Measurements from ENCODE around the gene DUSP10.

Gene DUSP10

DNA sequence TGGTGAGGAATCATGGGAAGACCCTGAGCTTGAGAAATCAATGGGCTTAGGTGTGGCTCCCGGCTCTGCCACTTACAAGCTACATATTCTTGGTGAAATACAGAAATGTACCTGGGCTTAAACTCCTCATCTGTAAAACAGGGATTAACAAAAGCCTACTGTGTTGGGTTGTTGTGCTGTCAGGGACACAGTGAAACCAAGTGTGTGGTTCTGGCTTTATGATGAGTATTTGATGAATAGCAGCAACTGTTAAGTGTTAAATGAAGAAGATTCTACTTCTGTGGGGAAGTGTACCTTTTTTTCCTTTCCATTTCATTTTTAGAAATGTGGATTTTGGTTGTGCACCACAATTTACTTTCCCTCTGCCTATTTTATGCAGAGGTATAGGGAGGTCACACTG lies 41.1 kb upstream of the DUSP10 start:
- TF ChIP-seq ZNF565 (CRISPR knock-in tag; conservative IDR thresholded peaks at IDR 0.05; ENCODE audit: low read depth) = no peak
- no peak for TF ChIP-seq PPARA (CRISPR knock-in tag; IDR thresholded peaks at IDR 0.05; ENCODE audit: borderline replicate concordance)
- no peak for TF ChIP-seq SNAI2 (CRISPR knock-in tag; IDR thresholded peaks at IDR 0.05)
- no peak for TF ChIP-seq OSR1 (CRISPR knock-in tag; IDR thresholded peaks at IDR 0.05)
- TF ChIP-seq ARNTL (CRISPR knock-in tag; IDR thresholded peaks at IDR 0.05; ENCODE audit: borderline replicate concordance, low read depth) = no peak
- TF ChIP-seq, protein P1, sequence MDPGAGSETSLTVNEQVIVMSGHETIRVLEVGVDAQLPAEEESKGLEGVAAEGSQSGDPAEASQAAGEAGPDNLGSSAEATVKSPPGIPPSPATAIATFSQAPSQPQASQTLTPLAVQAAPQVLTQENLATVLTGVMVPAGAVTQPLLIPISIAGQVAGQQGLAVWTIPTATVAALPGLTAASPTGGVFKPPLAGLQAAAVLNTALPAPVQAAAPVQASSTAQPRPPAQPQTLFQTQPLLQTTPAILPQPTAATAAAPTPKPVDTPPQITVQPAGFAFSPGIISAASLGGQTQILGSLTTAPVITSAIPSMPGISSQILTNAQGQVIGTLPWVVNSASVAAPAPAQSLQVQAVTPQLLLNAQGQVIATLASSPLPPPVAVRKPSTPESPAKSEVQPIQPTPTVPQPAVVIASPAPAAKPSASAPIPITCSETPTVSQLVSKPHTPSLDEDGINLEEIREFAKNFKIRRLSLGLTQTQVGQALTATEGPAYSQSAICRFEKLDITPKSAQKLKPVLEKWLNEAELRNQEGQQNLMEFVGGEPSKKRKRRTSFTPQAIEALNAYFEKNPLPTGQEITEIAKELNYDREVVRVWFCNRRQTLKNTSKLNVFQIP (CRISPR knock-in tag; IDR thresholded peaks at IDR 0.05; ENCODE audit: borderline replicate concordance, low read depth) = no peak
- TF ChIP-seq ZNF70 (CRISPR knock-in tag; IDR thresholded peaks at IDR 0.05) = no peak
- TF ChIP-seq ZFP3 (CRISPR knock-in tag; IDR thresholded peaks at IDR 0.05) = no peak
- ATAC-seq = no peak

DNA sequence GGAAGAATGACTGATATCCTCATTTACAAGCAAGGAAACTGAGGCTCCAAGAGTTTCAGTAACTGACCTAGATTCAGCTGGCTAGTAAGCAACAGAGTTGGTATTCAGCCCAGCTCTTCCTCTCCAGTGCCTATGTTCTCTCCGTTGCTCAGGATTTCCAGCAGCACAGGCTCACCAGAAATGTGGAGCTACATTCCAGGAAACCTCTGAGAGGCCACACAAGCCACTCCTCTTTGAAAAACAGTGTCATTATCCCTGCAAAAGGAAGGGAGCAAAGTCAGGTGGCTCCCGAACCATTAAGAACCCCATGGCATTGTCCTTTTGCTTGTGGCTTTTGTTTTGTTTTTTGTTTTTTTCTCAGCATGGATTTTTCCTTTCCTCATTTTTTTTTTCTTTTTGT lies 40.6 kb upstream of the DUSP10 start:
- no peak for ATAC-seq
- TF ChIP-seq ZC3H10 (CRISPR knock-in tag; IDR thresholded peaks at IDR 0.05) = no peak
- no peak for TF ChIP-seq SNAI2 (CRISPR knock-in tag; IDR thresholded peaks at IDR 0.05)
- no peak for TF ChIP-seq ZFP30 (CRISPR knock-in tag; IDR thresholded peaks at IDR 0.05)
- TF ChIP-seq, protein P2, sequence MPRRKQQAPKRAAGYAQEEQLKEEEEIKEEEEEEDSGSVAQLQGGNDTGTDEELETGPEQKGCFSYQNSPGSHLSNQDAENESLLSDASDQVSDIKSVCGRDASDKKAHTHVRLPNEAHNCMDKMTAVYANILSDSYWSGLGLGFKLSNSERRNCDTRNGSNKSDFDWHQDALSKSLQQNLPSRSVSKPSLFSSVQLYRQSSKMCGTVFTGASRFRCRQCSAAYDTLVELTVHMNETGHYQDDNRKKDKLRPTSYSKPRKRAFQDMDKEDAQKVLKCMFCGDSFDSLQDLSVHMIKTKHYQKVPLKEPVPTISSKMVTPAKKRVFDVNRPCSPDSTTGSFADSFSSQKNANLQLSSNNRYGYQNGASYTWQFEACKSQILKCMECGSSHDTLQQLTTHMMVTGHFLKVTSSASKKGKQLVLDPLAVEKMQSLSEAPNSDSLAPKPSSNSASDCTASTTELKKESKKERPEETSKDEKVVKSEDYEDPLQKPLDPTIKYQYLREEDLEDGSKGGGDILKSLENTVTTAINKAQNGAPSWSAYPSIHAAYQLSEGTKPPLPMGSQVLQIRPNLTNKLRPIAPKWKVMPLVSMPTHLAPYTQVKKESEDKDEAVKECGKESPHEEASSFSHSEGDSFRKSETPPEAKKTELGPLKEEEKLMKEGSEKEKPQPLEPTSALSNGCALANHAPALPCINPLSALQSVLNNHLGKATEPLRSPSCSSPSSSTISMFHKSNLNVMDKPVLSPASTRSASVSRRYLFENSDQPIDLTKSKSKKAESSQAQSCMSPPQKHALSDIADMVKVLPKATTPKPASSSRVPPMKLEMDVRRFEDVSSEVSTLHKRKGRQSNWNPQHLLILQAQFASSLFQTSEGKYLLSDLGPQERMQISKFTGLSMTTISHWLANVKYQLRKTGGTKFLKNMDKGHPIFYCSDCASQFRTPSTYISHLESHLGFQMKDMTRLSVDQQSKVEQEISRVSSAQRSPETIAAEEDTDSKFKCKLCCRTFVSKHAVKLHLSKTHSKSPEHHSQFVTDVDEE (CRISPR knock-in tag; IDR thresholded peaks at IDR 0.05) = no peak
- no peak for TF ChIP-seq BACH2 (CRISPR knock-in tag; IDR thresholded peaks at IDR 0.05; ENCODE audit: borderline replicate concordance)
- no peak for TF ChIP-seq ZNF565 (CRISPR knock-in tag; conservative IDR thresholded peaks at IDR 0.05; ENCODE audit: low read depth)
- TF ChIP-seq, protein P3, sequence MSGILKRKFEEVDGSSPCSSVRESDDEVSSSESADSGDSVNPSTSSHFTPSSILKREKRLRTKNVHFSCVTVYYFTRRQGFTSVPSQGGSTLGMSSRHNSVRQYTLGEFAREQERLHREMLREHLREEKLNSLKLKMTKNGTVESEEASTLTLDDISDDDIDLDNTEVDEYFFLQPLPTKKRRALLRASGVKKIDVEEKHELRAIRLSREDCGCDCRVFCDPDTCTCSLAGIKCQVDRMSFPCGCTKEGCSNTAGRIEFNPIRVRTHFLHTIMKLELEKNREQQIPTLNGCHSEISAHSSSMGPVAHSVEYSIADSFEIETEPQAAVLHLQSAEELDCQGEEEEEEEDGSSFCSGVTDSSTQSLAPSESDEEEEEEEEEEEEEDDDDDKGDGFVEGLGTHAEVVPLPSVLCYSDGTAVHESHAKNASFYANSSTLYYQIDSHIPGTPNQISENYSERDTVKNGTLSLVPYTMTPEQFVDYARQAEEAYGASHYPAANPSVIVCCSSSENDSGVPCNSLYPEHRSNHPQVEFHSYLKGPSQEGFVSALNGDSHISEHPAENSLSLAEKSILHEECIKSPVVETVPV (CRISPR knock-in tag; IDR thresholded peaks at IDR 0.05) = no peak
- TF ChIP-seq GLIS3 (CRISPR knock-in tag; IDR thresholded peaks at IDR 0.05) = no peak
- TF ChIP-seq ZNF8 (CRISPR knock-in tag; IDR thresholded peaks at IDR 0.05) = no peak
- TF ChIP-seq ISL1 (CRISPR knock-in tag; IDR thresholded peaks at IDR 0.05) = no peak
- no peak for TF ChIP-seq ARNTL (CRISPR knock-in tag; IDR thresholded peaks at IDR 0.05; ENCODE audit: borderline replicate concordance, low read depth)
- no peak for TF ChIP-seq CSDC2 (CRISPR knock-in tag; IDR thresholded peaks at IDR 0.05)

DNA sequence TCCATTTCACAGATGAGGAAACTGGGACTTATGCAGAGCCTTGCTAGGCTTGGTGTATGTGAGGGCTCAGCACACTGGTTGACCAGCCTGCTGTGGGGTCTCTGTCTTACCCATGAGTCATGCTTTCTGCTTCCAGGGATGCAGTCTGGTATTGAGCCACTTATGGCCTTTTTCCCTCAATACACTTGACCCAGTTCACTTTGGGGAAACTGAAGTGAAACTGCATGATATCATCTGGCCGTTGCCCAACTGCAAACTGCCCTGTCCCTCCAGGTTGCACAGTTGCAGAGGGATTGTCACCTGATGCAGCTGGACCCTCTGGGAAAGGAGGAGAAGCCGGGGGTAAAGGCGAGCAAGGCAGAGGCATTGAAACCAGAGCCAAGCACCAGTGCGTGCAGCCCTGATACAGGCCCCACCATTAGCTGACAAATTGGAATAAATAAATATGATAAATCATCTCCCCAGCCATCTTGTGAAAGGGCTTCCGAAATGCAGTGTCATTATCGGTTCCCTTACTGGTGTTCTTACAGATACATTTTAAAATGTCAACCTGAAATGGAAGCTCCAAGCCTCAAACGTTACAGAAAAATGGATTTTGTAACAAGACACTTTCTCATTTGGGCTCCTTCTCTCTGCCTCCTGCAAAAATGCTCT lies 39.3 kb upstream of the DUSP10 start:
- no peak for ATAC-seq
- TF ChIP-seq BACH2 (CRISPR knock-in tag; IDR thresholded peaks at IDR 0.05; ENCODE audit: borderline replicate concordance) = no peak
- no peak for TF ChIP-seq PPARA (CRISPR knock-in tag; IDR thresholded peaks at IDR 0.05; ENCODE audit: borderline replicate concordance)
- no peak for TF ChIP-seq SNAI2 (CRISPR knock-in tag; IDR thresholded peaks at IDR 0.05)

DNA sequence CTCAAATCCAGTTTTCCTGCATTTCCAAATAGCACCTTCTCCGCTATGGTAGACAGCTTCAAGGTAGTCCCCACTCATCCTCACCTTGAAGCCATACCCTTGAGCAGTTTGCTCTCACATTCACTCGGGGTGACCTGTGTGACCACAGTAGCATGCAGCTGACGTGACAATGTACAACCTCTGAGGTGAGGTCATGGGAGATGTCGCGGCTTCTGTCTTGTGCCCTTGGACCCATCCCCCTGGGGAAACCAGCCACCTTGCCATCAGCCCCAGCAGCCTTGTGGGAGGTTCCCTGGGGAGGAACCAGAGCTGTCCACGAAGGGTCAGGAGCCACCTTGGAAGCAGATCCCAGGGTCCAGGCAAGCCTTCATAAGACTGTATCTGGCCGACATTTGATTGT lies 38.3 kb upstream of the DUSP10 start:
- no peak for ATAC-seq
- TF ChIP-seq ISL1 (CRISPR knock-in tag; IDR thresholded peaks at IDR 0.05) (no peak), ZNF8 (CRISPR knock-in tag; IDR thresholded peaks at IDR 0.05) (no peak), ZC3H10 (CRISPR knock-in tag; IDR thresholded peaks at IDR 0.05) (no peak), SNAI2 (CRISPR knock-in tag; IDR thresholded peaks at IDR 0.05) (no peak), OSR1 (CRISPR knock-in tag; IDR thresholded peaks at IDR 0.05) (no peak), CSDC2 (CRISPR knock-in tag; IDR thresholded peaks at IDR 0.05) (no peak), ZFP3 (CRISPR knock-in tag; IDR thresholded peaks at IDR 0.05) (no peak), ZNF70 (CRISPR knock-in tag; IDR thresholded peaks at IDR 0.05) (no peak), RARB (CRISPR knock-in tag; IDR thresholded peaks at IDR 0.05) (no peak), TCF4 (CRISPR knock-in tag; IDR thresholded peaks at IDR 0.05; ENCODE audit: borderline replicate concordance) (no peak), PPARA (CRISPR knock-in tag; IDR thresholded peaks at IDR 0.05; ENCODE audit: borderline replicate concordance) (no peak), ZNF565 (CRISPR knock-in tag; conservative IDR thresholded peaks at IDR 0.05; ENCODE audit: low read depth) (no peak), ZFP30 (CRISPR knock-in tag; IDR thresholded peaks at IDR 0.05) (no peak), ARNTL (CRISPR knock-in tag; IDR thresholded peaks at IDR 0.05; ENCODE audit: borderline replicate concordance, low read depth) (no peak), GLIS3 (CRISPR knock-in tag; IDR thresholded peaks at IDR 0.05) (no peak), TOX (CRISPR knock-in tag; IDR thresholded peaks at IDR 0.05; ENCODE audit: borderline replicate concordance) (no peak), ESRRG (CRISPR knock-in tag; IDR thresholded peaks at IDR 0.05) (no peak)
- TF ChIP-seq, protein P4, sequence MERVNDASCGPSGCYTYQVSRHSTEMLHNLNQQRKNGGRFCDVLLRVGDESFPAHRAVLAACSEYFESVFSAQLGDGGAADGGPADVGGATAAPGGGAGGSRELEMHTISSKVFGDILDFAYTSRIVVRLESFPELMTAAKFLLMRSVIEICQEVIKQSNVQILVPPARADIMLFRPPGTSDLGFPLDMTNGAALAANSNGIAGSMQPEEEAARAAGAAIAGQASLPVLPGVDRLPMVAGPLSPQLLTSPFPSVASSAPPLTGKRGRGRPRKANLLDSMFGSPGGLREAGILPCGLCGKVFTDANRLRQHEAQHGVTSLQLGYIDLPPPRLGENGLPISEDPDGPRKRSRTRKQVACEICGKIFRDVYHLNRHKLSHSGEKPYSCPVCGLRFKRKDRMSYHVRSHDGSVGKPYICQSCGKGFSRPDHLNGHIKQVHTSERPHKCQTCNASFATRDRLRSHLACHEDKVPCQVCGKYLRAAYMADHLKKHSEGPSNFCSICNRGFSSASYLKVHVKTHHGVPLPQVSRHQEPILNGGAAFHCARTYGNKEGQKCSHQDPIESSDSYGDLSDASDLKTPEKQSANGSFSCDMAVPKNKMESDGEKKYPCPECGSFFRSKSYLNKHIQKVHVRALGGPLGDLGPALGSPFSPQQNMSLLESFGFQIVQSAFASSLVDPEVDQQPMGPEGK (CRISPR knock-in tag; IDR thresholded peaks at IDR 0.05; ENCODE audit: borderline replicate concordance) = no peak
- TF ChIP-seq, protein P2 (CRISPR knock-in tag; IDR thresholded peaks at IDR 0.05) = no peak

Data from SK-N-SH treated with all-trans-retinoic acid at 6 μM for 48 hours (cell line).